SK-N-SH (cell line): ENCODE data around the gene PDE9A. TPM values are rescaled to one million over a fixed set of nuclear protein-coding genes. Genes with fewer than 3 reads are reported as not detected.

ENCODE experiments used
- CTCF ChIA-PET: fragments of 300-600, 350-600 bp; formaldehyde crosslinking; extraction: SDS; loops from one replicate; lab custom pipeline; 2021; lab: Yijun Ruan, JAX
- POLR2A ChIA-PET: fragments of 350-600 bp; sonication (Branson Sonifier 250); formaldehyde crosslinking; extraction: SDS; loops from one replicate; lab custom pipeline; 2020; ENCODE audit warnings: antibody characterized with exemption, inconsistent platforms; lab: Yijun Ruan, JAX
- DNase-seq: peaks from one replicate; pipeline ENCODE4 v3.0.0; 2012
- H2AFZ ChIP-seq: fragments of 200-600 bp; sonication (generic); 2 replicates; pipeline ENCODE4 v1.8.1; 2016; ENCODE audit warnings: antibody characterized with exemption, mild to moderate bottlenecking, low read depth
- H3F3A ChIP-seq: fragments of 200-600 bp; sonication (generic); replicated peaks from 2 replicates; pipeline ENCODE3; 2016; ENCODE audit warnings: antibody characterized with exemption, mild to moderate bottlenecking; ENCODE audit not compliant: insufficient read depth
- H3K27ac ChIP-seq, 2 experiments: fragments of 200-500 bp in 1 of 2; fragments of 200-600 bp in 1 of 2; sonication (Bioruptor generic) in 1 of 2; sonication (generic), shearing (Covaris generic) in 1 of 2; 2 replicates each; pipeline versions ENCODE4 v1.5.1 to v1.6.1; 2014 to 2016; ENCODE audit warnings: low read depth in 2 of 2, inconsistent platforms in 1 of 2, low read length in 1 of 2, mild to moderate bottlenecking in 1 of 2, mixed read lengths in 1 of 2
- H3K27me3 ChIP-seq: fragments of 200-600 bp; sonication (generic), shearing (Covaris generic); 2 replicates; pipeline ENCODE4 v1.6.1; 2016; ENCODE audit warnings: mixed run types; ENCODE audit not compliant: insufficient read depth
- H3K36me3 ChIP-seq, 2 experiments: fragments of 200-500 bp in 1 of 2; fragments of 200-600 bp in 1 of 2; sonication (Bioruptor generic) in 1 of 2; sonication (generic) in 1 of 2; replicated peaks in 1 of 2; 2 replicates each; pipeline versions ENCODE3 to v1.5.1; 2014 to 2016; ENCODE audit warnings: low read length in 1 of 2, mild to moderate bottlenecking in 1 of 2; ENCODE audit not compliant: insufficient read depth in 2 of 2, control insufficient read depth in 1 of 2
- H3K4me1 ChIP-seq, 2 experiments: fragments of 200-500 bp in 1 of 2; fragments of 200-600 bp in 1 of 2; sonication (Bioruptor generic) in 1 of 2; sonication (generic), shearing (Covaris generic) in 1 of 2; 2 replicates each; pipeline versions ENCODE4 v1.5.1 to v1.6.1; 2014 to 2016; ENCODE audit warnings: low read depth in 1 of 2, low read length in 1 of 2, mixed run types in 1 of 2; ENCODE audit not compliant: insufficient read depth in 2 of 2, control insufficient read depth in 1 of 2
- H3K4me2 ChIP-seq: fragments of 200-600 bp; sonication (generic), shearing (Covaris generic); 2 replicates; pipeline ENCODE4 v1.6.1; 2017; ENCODE audit warnings: mixed run types
- H3K4me3 ChIP-seq, 2 experiments: fragments of 200-500 bp in 1 of 2; fragments of 200-600 bp in 1 of 2; sonication (Bioruptor generic) in 1 of 2; sonication (generic), shearing (Covaris generic) in 1 of 2; 2 replicates each; pipeline versions ENCODE4 v1.5.1 to v1.8.1; 2014 to 2016; ENCODE audit warnings: low read depth in 2 of 2, inconsistent platforms in 1 of 2, low read length in 1 of 2, mild to moderate bottlenecking in 1 of 2, mixed read lengths in 1 of 2, moderate library complexity in 1 of 2
- H3K79me2 ChIP-seq: fragments of 200-600 bp; sonication (generic); 2 replicates; pipeline ENCODE4 v1.8.1; 2017; ENCODE audit warnings: mild to moderate bottlenecking; ENCODE audit not compliant: insufficient read depth
- H3K9ac ChIP-seq: fragments of 200-600 bp; sonication (generic); 2 replicates; pipeline ENCODE4 v1.6.1; 2017; ENCODE audit warnings: mixed run types
- H3K9me2 ChIP-seq: fragments of 200-600 bp; sonication (generic); 2 replicates; pipeline ENCODE4 v1.6.1; 2017; ENCODE audit warnings: mixed run types
- H3K9me3 ChIP-seq: fragments of 200-600 bp; sonication (generic); 2 replicates; pipeline ENCODE4 v1.6.1; 2017; ENCODE audit warnings: mixed run types, mild to moderate bottlenecking, moderate library complexity
- H4K20me1 ChIP-seq: fragments of 200-600 bp; sonication (generic); 2 replicates; pipeline ENCODE4 v1.6.1; 2017; ENCODE audit warnings: mild to moderate bottlenecking, mixed run types; ENCODE audit not compliant: insufficient read depth
- CHD2 ChIP-seq: fragments of 150-350 bp; IDR thresholded peaks from 2 replicates; pipeline ENCODE4 v1.6.1; 2018; ENCODE audit warnings: low read length; ENCODE audit not compliant: partially characterized antibody
- ELF1 ChIP-seq: IDR thresholded peaks from 2 replicates; pipeline ENCODE4 v1.4.0; 2012
- EP300 ChIP-seq, 2 experiments: IDR thresholded peaks; 2 replicates each; pipeline versions ENCODE4 v1.4.0 to v1.6.1; 2012; ENCODE audit warnings: borderline replicate concordance in 1 of 2, low read depth in 1 of 2, low read length in 1 of 2
- FOSL2 ChIP-seq: IDR thresholded peaks from 2 replicates; pipeline ENCODE4 v1.4.0; 2012; ENCODE audit warnings: low read depth, mild to moderate bottlenecking, moderate library complexity, borderline replicate concordance
- FOXM1 ChIP-seq: IDR thresholded peaks from 2 replicates; pipeline ENCODE4 v1.4.0; 2012; ENCODE audit warnings: low read depth, mild to moderate bottlenecking
- GABPA ChIP-seq: IDR thresholded peaks from 2 replicates; pipeline ENCODE4 v1.4.0; 2012; ENCODE audit warnings: low read depth, mild to moderate bottlenecking
- GATA2 ChIP-seq: sonication (generic); formaldehyde crosslinking; IDR thresholded peaks from 2 replicates; pipeline ENCODE4 v1.5.0; 2020; ENCODE audit warnings: mild to moderate bottlenecking, missing genetic modification reagents
- IRF3 ChIP-seq: fragments of 150-350 bp; IDR thresholded peaks from 2 replicates; pipeline ENCODE4 v1.6.1; 2016; ENCODE audit warnings: mild to moderate bottlenecking, low read depth, low read length
- MAX ChIP-seq: IDR thresholded peaks from 2 replicates; pipeline ENCODE4 v1.4.0; 2012; ENCODE audit warnings: low read depth
- MEF2A ChIP-seq: IDR thresholded peaks from 2 replicates; pipeline ENCODE4 v1.4.0; 2012; ENCODE audit warnings: low read depth, borderline replicate concordance
- POLR2AphosphoS5 ChIP-seq: IDR thresholded peaks from 2 replicates; pipeline ENCODE4 v1.6.1; 2012; ENCODE audit warnings: low read depth, low read length
- RAD21 ChIP-seq: IDR thresholded peaks from 2 replicates; pipeline ENCODE4 v1.6.1; 2012; ENCODE audit warnings: mild to moderate bottlenecking, low read length
- RCOR1 ChIP-seq: fragments of 150-350 bp; IDR thresholded peaks from 2 replicates; pipeline ENCODE4 v1.6.1; 2017; ENCODE audit warnings: antibody characterized with exemption, low read length
- RFX5 ChIP-seq: IDR thresholded peaks from 2 replicates; pipeline ENCODE4 v1.6.1; 2012; ENCODE audit warnings: mild to moderate bottlenecking, improper control_type of control experiment, low read length
- RXRA ChIP-seq: IDR thresholded peaks from 2 replicates; pipeline ENCODE4 v1.4.0; 2012; ENCODE audit warnings: low read depth, mild to moderate bottlenecking, borderline replicate concordance
- SIN3A ChIP-seq: IDR thresholded peaks from 2 replicates; pipeline ENCODE4 v1.6.1; 2012; ENCODE audit warnings: low read depth, mild to moderate bottlenecking, low read length, moderate library complexity, borderline replicate concordance
- TAF1 ChIP-seq: IDR thresholded peaks from 2 replicates; pipeline ENCODE4 v1.6.1; 2012; ENCODE audit warnings: low read depth, mild to moderate bottlenecking, low read length, moderate library complexity, borderline replicate concordance
- TEAD4 ChIP-seq: IDR thresholded peaks from 2 replicates; pipeline ENCODE4 v1.4.0; 2012; ENCODE audit warnings: mild to moderate bottlenecking, borderline replicate concordance; ENCODE audit not compliant: insufficient read depth
- USF1 ChIP-seq: IDR thresholded peaks from 2 replicates; pipeline ENCODE4 v1.4.0; 2012; ENCODE audit warnings: low read depth, borderline replicate concordance
- WGBS: methylation state at CpG from one replicate; pipeline ENCODE4 v1.1.6; 2017; ENCODE audit warnings: low lambda C conversion rate; 5-methylcytosine and 5-hydroxymethylcytosine counted together
- polyA plus RNA-seq, 3 experiments: library from polyadenylated mRNA; depleted of rRNA; stranded (reverse); fragments of >200 nt; gene quantifications; 2 replicates each; pipeline ENCODE4 v1.2.3, GENCODE V29; 2012

The PDE9A gene
- polyA plus RNA-seq, 1 of the 3 experiments (the other 2 are of a cell fraction) = 0.28 TPM

- Histone ChIP-seq H4K20me1 (no peaks in the 10 kb centered on the region), H3K27me3 (no peaks in the 10 kb centered on the region), H3K27ac (no peak overlapping the region), H3K9me3 (no peaks in the 10 kb centered on the region), H3F3A (no peaks in the 10 kb centered on the region), H3K4me2 (no peak overlapping the region), H3K79me2 (no peaks in the 10 kb centered on the region), H3K9me2 (no peaks in the 10 kb centered on the region), H2AFZ (no peak overlapping the region)
- whole genome bisulfite sequencing = 65% methylated on average over 11 of the region's 19 CpGs
- ChIA-PET POLR2A (no interaction called here), CTCF (interaction anchor here (5.2 kb wide), 1 partner anchor 14 kb away, joined by 25 read pairs; the partner anchor contains the start of gene PDE9A)
- no peak for DNase-seq
- TF ChIP-seq USF1 (no peak), TEAD4 (no peak), IRF3 (no peak), FOSL2 (no peak), MAX (no peak), ELF1 (no peak), GATA2 (CRISPR knock-in tag) (no peak), RAD21 (no peak), RCOR1 (no peak), TAF1 (no peak), CHD2 (no peak), EP300 (IDR thresholded peaks at IDR 0.05; ENCODE audit: borderline replicate concordance in 1 of 2, low read depth in 1 of 2, low read length in 1 of 2) (no peak), GABPA (no peak), POLR2AphosphoS5 (no peak), FOXM1 (no peak), RFX5 (no peak), RXRA (no peak), SIN3A (no peak), MEF2A (no peak)
- TF ChIP-seq, all 33 proteins: peak for 0
- Histone ChIP-seq H3K4me3 (no peak overlapping the region), H3K9ac (no peak overlapping the region), H3K4me1 (peaks cover 0 to 3% of the 10 kb centered on the region in 2 experiments; a peak in 1 of 4 replicates), H3K36me3 (no peaks in the 10 kb centered on the region)
Measured at GRCh38 chr21:42638266-42638863, 15.1 kb upstream of the PDE9A start.
